Liver (tissue), 3 donors: ENCODE data around the gene RAG1.

Source experiments
- CTCF ChIP-seq: fragments of 150-350 bp; IDR thresholded peaks from 2 replicates; pipeline ENCODE4 v1.5.1; 2017; ENCODE audit warnings: improper control_type of control experiment, low read depth, low read length; ENCODE audit not compliant: missing input control
- EGR1 ChIP-seq, 2 donors: IDR thresholded peaks; 2 replicates each; pipeline ENCODE4 v1.6.1; 2016 to 2018; ENCODE audit warnings: antibody characterized with exemption in 2 of 2, low read depth in 2 of 2
- HNF4A ChIP-seq, 2 donors: conservative IDR thresholded peaks; 2 replicates each; pipeline ENCODE4 v1.6.1; 2016; ENCODE audit warnings: antibody characterized with exemption in 2 of 2, mild to moderate bottlenecking in 2 of 2
- JUND ChIP-seq, 2 donors: IDR thresholded peaks; 2 replicates each; pipeline ENCODE4 v1.6.1; 2016; ENCODE audit warnings: antibody characterized with exemption in 2 of 2
- MAX ChIP-seq: IDR thresholded peaks from 2 replicates; pipeline ENCODE4 v1.6.1; 2016; ENCODE audit warnings: antibody characterized with exemption
- NR2F2 ChIP-seq: IDR thresholded peaks from 2 replicates; pipeline ENCODE4 v1.6.1; 2016; ENCODE audit warnings: antibody characterized with exemption
- RAD21 ChIP-seq, 2 donors: IDR thresholded peaks; 2 replicates each; pipeline ENCODE4 v1.6.1; 2016; ENCODE audit warnings: antibody characterized with exemption in 2 of 2, mild to moderate bottlenecking in 2 of 2
- RXRA ChIP-seq, 2 donors: IDR thresholded peaks; 2 replicates each; pipeline ENCODE4 v1.6.1; 2017 to 2018; ENCODE audit warnings: antibody characterized with exemption in 2 of 2, mild to moderate bottlenecking in 1 of 2
- SP1 ChIP-seq: IDR thresholded peaks from 2 replicates; pipeline ENCODE4 v1.6.1; 2018; ENCODE audit warnings: antibody characterized with exemption, mild to moderate bottlenecking
- TAF1 ChIP-seq: conservative IDR thresholded peaks from 2 replicates; pipeline ENCODE4 v1.6.1; 2016; ENCODE audit warnings: antibody characterized with exemption, mild to moderate bottlenecking
- YY1 ChIP-seq: IDR thresholded peaks from 2 replicates; pipeline ENCODE4 v1.6.1; 2016; ENCODE audit warnings: antibody characterized with exemption, mild to moderate bottlenecking
- ZBTB33 ChIP-seq: IDR thresholded peaks from 2 replicates; pipeline ENCODE4 v1.6.1; 2016; ENCODE audit warnings: antibody characterized with exemption
- TF ChIP-seq, protein P1 (sequence below): IDR thresholded peaks from 2 replicates; pipeline ENCODE4 v1.6.1; 2016; ENCODE audit warnings: antibody characterized with exemption, mild to moderate bottlenecking
- TF ChIP-seq, protein P2 (sequence below): IDR thresholded peaks from 2 replicates; pipeline ENCODE4 v1.6.1; 2016; ENCODE audit warnings: antibody characterized with exemption
- donor health status: healthy.
- donor health status: healthy.

DNA sequence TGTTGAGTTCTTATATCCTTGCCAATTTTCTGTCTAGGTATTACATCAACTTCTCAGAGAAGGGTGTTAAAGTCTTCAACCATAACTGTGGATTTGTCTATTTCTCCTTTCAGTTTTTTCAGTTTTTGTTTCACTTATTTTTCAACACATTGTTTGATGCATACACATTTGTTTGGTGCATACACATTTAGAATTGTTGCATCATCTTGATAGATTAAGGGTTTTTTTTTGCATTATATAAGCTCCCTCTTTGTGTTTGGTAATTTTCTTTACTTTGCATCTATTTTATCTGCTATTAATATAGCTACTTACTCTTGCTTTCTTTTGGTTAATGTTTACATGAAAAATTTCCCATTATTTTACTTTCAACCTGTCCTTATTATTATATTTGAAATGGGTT is 37.0 kb upstream of the RAG1 start:
- no peak for TF ChIP-seq MAX
- no peak for TF ChIP-seq CTCF
- TF ChIP-seq, protein P1, sequence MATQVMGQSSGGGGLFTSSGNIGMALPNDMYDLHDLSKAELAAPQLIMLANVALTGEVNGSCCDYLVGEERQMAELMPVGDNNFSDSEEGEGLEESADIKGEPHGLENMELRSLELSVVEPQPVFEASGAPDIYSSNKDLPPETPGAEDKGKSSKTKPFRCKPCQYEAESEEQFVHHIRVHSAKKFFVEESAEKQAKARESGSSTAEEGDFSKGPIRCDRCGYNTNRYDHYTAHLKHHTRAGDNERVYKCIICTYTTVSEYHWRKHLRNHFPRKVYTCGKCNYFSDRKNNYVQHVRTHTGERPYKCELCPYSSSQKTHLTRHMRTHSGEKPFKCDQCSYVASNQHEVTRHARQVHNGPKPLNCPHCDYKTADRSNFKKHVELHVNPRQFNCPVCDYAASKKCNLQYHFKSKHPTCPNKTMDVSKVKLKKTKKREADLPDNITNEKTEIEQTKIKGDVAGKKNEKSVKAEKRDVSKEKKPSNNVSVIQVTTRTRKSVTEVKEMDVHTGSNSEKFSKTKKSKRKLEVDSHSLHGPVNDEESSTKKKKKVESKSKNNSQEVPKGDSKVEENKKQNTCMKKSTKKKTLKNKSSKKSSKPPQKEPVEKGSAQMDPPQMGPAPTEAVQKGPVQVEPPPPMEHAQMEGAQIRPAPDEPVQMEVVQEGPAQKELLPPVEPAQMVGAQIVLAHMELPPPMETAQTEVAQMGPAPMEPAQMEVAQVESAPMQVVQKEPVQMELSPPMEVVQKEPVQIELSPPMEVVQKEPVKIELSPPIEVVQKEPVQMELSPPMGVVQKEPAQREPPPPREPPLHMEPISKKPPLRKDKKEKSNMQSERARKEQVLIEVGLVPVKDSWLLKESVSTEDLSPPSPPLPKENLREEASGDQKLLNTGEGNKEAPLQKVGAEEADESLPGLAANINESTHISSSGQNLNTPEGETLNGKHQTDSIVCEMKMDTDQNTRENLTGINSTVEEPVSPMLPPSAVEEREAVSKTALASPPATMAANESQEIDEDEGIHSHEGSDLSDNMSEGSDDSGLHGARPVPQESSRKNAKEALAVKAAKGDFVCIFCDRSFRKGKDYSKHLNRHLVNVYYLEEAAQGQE: no peak
- no peak for TF ChIP-seq YY1
- TF ChIP-seq JUND (IDR thresholded peaks at IDR 0.05): no peak
- no peak for TF ChIP-seq TAF1
- TF ChIP-seq RXRA (IDR thresholded peaks at IDR 0.05): no peak
- no peak for TF ChIP-seq SP1
- no peak for TF ChIP-seq RAD21 (IDR thresholded peaks at IDR 0.05)
- TF ChIP-seq NR2F2: no peak
- TF ChIP-seq ZBTB33: no peak
- TF ChIP-seq, protein P2, sequence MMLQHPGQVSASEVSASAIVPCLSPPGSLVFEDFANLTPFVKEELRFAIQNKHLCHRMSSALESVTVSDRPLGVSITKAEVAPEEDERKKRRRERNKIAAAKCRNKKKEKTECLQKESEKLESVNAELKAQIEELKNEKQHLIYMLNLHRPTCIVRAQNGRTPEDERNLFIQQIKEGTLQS: no peak
- TF ChIP-seq EGR1 (IDR thresholded peaks at IDR 0.05; ENCODE audit: low read depth in 2 of 2): no peak
- no peak for TF ChIP-seq HNF4A (conservative IDR thresholded peaks at IDR 0.05)
